IMR-90 (cell line): ENCODE measurements around the gene CD320.
"Not testable (repeated sequence)": the region's sequence is repeated elsewhere in the genome, so short reads cannot be mapped to it uniquely, and the experiment has no call there.

Source experiments
- MXI1 ChIP-seq: IDR thresholded peaks from 2 replicates; pipeline ENCODE4 v1.6.1; 2012; ENCODE audit warnings: low read depth, mild to moderate bottlenecking, low read length, moderate library complexity, borderline replicate concordance
- POLR2A ChIP-seq: IDR thresholded peaks from 2 replicates; pipeline ENCODE4 v1.6.1; 2012; ENCODE audit warnings: mild to moderate bottlenecking, low read depth, low read length
- RAD21 ChIP-seq: IDR thresholded peaks from 2 replicates; pipeline ENCODE4 v1.6.1; 2012; ENCODE audit warnings: low read length, improper control_type of control experiment
- TF ChIP-seq, protein P1 (sequence below): conservative IDR thresholded peaks from 2 replicates; pipeline ENCODE4 v1.5.1; 2012; ENCODE audit warnings: mild to moderate bottlenecking, low read depth, low read length, improper control_type of control experiment

DNA sequence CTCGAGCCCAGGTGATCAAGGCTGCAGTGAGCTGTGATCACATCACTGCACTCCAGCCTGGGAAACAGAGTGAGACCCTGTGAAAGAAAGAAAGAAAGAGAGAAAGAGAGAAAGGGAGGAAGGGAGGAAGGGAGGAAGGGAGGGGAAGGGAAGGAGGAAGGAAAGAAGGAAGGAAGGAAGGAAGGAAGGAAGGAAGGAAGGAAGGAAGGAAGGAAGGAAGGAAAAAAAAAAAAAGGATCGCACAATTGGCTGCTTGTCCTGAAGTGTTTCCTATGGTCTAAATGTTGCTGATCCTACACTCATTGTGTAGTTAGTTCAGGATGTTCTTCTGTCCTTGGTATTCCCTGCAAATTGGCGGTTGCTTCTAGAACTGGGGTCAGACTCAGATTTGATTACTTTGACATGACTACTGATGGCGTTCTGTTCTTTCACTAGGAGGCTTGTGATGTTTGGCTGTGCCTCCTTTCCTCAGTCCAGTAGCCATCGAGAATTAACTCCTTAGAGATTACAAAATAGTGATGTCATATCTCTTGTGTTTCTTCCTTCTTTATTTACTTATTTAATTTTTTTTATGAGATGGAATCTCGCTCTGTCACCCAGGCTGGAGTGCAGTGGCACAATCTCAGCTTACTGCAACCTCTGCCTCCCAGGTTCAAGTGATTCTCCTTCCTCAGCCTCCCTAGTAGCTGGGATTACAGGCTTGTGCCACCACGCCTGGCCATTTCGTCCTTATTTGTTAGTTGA is 41.6 kb upstream of the CD320 start:
- TF ChIP-seq, protein P1, sequence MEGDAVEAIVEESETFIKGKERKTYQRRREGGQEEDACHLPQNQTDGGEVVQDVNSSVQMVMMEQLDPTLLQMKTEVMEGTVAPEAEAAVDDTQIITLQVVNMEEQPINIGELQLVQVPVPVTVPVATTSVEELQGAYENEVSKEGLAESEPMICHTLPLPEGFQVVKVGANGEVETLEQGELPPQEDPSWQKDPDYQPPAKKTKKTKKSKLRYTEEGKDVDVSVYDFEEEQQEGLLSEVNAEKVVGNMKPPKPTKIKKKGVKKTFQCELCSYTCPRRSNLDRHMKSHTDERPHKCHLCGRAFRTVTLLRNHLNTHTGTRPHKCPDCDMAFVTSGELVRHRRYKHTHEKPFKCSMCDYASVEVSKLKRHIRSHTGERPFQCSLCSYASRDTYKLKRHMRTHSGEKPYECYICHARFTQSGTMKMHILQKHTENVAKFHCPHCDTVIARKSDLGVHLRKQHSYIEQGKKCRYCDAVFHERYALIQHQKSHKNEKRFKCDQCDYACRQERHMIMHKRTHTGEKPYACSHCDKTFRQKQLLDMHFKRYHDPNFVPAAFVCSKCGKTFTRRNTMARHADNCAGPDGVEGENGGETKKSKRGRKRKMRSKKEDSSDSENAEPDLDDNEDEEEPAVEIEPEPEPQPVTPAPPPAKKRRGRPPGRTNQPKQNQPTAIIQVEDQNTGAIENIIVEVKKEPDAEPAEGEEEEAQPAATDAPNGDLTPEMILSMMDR: not testable (repeated sequence)
- not testable (repeated sequence) for TF ChIP-seq POLR2A, RAD21, MXI1
